Nephron progenitor cell (in vitro differentiated cells): ENCODE measurements around the gene ANKRD10.

Experiments
- DNase-seq: peaks from one replicate; pipeline ENCODE4 v3.0.0; 2021
- H3K27ac Mint-ChIP-seq: 2 replicates; pipeline ENCODE4 v1.8.0; 2021; ENCODE audit warnings: mild to moderate bottlenecking, moderate library complexity, mixed read lengths
- H3K27me3 Mint-ChIP-seq: 2 replicates; pipeline ENCODE4 v1.8.0; 2021; ENCODE audit warnings: mild to moderate bottlenecking, low read depth, mixed read lengths; ENCODE audit not compliant: poor library complexity
- H3K36me3 Mint-ChIP-seq: 2 replicates; pipeline ENCODE4 v1.8.0; 2021; ENCODE audit warnings: low read depth, mixed read lengths
- H3K4me1 Mint-ChIP-seq: 2 replicates; pipeline ENCODE4 v1.8.0; 2021; ENCODE audit warnings: mixed read lengths
- H3K4me3 Mint-ChIP-seq: 2 replicates; pipeline ENCODE4 v1.8.0; 2021; ENCODE audit warnings: mild to moderate bottlenecking, moderate library complexity, mixed read lengths
- H3K9me3 Mint-ChIP-seq: 2 replicates; pipeline ENCODE4 v1.8.0; 2021; ENCODE audit warnings: mild to moderate bottlenecking, moderate library complexity, mixed read lengths
- CTCF ChIP-seq: fragments of 200-600 bp; sonication (generic); IDR thresholded peaks from 2 replicates; pipeline ENCODE4 v1.5.0; 2021; ENCODE audit warnings: antibody characterized with exemption

ANKRD10 gene

GRCh38 chr13:110885966-110886869 lies 28.7 kb downstream of the ANKRD10 start:
- Mint-ChIP-seq H3K27ac (peak overlapping the region; percentile 50), H3K4me1 (peaks cover 79% of the 10 kb centered on the region)
- no peak for DNase-seq

GRCh38 chr13:110885516-110885915 lies 29.4 kb downstream of the ANKRD10 start:
- Mint-ChIP-seq H3K27ac (peak overlapping the region; percentile 50), H3K4me3 (no peak overlapping the region), H3K4me1 (peaks cover 84% of the 10 kb centered on the region), H3K9me3 (no peaks in the 10 kb centered on the region), H3K36me3 (peaks cover 5% of the 10 kb centered on the region), H3K27me3 (peaks cover 3% of the 10 kb centered on the region)
- no peak for TF ChIP-seq CTCF
- no peak for DNase-seq

More at GRCh38 chr13:110885966-110886869, 28.7 kb downstream of the ANKRD10 start:
- Mint-ChIP-seq H3K27me3 (peaks cover 3% of the 10 kb centered on the region), H3K4me3 (no peak overlapping the region), H3K9me3 (no peaks in the 10 kb centered on the region), H3K36me3 (peaks cover 8% of the 10 kb centered on the region)
- TF ChIP-seq CTCF = no peak

GRCh38 chr13:110884517-110884916 lies 30.4 kb downstream of the ANKRD10 start:
- no peak for TF ChIP-seq CTCF
- H3K4me3 Mint-ChIP-seq = no peak overlapping the region
- H3K9me3 Mint-ChIP-seq = no peaks in the 10 kb centered on the region
- peak overlapping the region; percentile 33 for H3K27ac Mint-ChIP-seq
- peaks cover 3% of the 10 kb centered on the region for H3K27me3 Mint-ChIP-seq
- no peak for DNase-seq
- H3K4me1 Mint-ChIP-seq = peaks cover 86% of the 10 kb centered on the region
- H3K36me3 Mint-ChIP-seq = peaks cover 5% of the 10 kb centered on the region

- Mint-ChIP-seq H3K4me1 (peaks cover 78% of the 10 kb centered on the region), H3K27me3 (peaks cover 3% of the 10 kb centered on the region), H3K9me3 (no peaks in the 10 kb centered on the region), H3K4me3 (no peak overlapping the region), H3K36me3 (peaks cover 5% of the 10 kb centered on the region), H3K27ac (no peak overlapping the region)
- no peak for DNase-seq
- no peak for TF ChIP-seq CTCF
Measured at GRCh38 chr13:110883542-110883941, 31.3 kb downstream of the ANKRD10 start.

GRCh38 chr13:110882972-110883371 lies 31.9 kb downstream of the ANKRD10 start:
- Mint-ChIP-seq H3K27ac (no peak overlapping the region), H3K27me3 (peaks cover 3% of the 10 kb centered on the region), H3K4me3 (no peak overlapping the region), H3K9me3 (no peaks in the 10 kb centered on the region), H3K4me1 (peaks cover 72% of the 10 kb centered on the region), H3K36me3 (peaks cover 5% of the 10 kb centered on the region)
- no peak for DNase-seq
- TF ChIP-seq CTCF = no peak
